DMS153 treated with DMSO at 0.1 percent for 48 hours (cell line): Measurements from ENCODE around the gene MPP1.

ENCODE experiments used
- DNase-seq: peaks from one replicate; lab custom pipeline; 2025; ENCODE audit not compliant: unreplicated experiment; lab: John Stamatoyannopoulos, UW

The MPP1 gene

DNA sequence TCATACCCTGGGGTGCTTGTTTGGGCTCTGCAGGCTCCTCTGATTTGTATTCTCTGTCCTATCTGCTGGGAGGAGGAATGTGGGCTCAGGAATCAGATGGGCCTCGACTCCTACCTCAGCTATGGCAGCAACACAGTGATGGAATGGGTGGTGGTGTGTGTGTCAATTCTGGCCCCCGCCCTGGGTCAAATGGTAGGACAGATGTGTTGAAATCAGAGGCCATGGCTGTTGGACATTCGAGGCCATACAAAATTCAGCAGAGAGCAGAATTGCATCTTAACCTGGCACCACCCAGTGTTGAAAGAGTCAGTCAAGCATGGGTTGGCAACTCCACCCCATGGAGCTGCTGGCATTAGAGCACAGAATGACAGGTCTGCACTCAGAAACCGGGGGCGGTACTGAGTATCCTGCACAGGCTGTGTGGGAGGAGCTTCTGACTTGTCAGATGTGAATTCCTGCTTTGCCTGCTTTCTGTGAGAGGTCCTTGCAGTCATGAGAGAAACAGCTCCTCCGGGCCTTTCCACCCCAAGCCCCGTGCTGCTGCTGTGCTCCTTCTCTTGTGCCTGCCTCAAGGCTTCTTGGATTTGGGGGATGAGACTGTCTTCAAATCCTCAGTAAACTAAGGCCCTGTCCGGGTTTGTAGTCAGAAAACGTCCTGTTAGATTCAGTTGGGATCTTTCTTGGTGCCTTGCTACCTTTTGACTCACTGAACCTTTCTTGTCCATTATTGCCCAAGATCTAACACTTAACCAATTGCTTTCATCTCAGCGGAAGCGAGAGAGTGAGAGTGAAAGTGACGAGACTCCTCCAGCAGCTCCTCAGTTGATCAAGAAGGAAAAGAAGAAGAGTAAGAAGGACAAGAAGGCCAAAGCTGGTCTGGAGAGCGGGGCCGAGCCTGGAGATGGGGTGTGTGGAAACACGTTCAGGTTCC is 29.6 kb downstream of the MPP1 start:
- DNase-seq, result no peak

DNA sequence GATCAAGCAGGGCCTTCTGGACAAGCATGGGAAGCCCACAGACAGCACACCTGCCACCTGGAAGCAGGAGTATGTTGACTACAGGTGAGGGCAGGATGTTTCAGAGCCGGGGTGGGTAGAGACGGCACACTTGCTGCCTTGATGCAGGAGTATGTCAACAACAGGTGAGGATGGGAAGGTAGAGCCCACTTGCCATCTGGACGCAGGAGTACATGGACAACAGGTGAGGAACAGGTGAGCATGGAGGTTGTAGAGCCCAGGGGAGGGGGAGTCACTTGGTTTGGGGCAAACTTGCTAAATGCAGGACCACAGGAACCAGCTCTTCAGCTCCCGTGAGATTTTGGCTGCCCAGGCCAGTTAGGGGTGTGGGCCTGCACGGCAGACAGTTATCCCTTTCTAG is 30.7 kb downstream of the MPP1 start:
- DNase-seq, result no peak

DNA sequence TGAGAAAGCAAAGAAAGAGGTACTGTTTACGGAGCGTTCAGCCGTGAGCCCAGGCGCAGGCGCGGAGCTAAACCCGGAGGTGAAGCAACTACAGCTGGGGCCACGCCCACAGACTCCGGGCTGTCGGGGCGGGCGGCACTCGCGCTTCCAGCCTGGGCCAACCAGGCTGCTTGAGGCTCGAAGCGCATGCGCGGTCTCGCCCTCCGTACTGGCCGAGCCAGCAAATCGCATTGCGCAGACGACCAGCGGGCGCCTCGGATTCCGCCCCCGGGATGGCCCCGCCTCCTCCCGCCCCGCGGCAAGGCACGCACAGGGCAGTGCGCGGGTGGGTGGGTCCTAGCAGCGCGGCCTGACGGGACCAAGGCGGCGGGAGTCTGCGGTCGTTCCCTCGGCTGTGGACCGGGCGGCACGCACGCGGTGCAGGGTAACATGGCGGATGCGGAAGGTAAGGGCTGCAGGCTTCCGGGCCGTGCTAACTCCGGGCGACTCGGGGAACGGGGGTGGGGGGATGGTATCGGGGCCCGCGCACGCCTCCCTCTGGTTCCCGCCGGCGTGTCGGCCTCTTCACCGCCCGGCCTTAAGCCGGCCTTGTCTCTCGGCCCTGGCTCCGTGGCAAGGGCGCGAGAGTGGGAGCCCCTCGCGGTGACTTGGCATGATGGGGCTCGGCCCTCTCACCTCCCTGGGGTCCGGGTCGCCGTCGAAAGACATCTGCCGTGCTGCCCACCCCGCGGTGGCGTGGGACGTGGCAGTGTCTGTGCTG is 42.6 kb downstream of the MPP1 start, which contains the start of gene DKC1:
TSS of gene DKC1 (plus strand) at position 328 of the 760 bp plus-strand sequence. CDS start at position 430, 102 bp downstream.
- DNase-seq, result peak; percentile 97

DNA sequence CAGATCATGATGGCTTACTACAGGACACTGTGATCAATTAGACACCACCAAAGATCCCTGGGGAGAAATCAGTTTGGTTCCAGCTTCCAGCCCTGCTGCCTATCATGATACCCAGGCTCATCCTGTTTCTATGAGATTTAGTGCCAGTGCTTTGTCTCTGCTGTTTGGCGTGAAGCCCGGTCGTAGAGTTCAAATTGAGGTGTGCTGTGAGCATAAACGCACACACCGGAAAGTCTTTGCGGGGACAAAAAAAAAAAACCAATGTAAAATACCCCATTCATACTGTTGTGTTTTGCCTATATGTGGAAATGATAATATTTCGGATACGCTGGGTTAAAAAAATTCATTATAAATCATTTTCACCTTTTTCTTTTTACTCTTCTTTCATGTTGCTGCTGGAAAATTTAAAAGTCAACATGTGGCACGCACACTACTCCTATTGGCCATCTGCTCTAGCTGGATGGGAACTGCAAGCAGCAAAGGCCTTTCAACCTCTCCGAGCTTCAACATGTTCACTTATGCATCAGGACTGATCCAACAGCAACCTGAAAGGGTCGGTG is 43.2 kb downstream of the MPP1 start:
- DNase-seq, result peak; percentile 70

DNA sequence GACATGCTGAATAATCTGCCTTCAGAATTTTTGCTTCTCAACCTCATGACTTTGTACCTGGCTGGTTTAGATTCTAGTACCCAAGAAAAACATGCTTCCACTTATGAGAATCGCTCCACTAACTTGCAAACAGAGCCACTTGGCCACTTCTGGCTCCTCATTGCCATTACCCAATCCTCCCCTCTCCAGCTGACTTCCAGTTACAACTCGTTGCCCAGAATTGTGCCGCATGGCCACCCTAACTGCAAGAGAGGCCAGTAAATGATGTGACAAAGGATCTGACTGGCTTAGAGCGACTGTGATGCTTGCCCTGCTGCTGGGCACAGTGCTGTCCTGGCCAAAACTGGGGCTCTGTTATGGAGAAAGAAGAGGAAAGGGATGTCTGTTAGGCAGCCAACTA is 46.6 kb downstream of the MPP1 start:
- no peak for DNase-seq

DNA sequence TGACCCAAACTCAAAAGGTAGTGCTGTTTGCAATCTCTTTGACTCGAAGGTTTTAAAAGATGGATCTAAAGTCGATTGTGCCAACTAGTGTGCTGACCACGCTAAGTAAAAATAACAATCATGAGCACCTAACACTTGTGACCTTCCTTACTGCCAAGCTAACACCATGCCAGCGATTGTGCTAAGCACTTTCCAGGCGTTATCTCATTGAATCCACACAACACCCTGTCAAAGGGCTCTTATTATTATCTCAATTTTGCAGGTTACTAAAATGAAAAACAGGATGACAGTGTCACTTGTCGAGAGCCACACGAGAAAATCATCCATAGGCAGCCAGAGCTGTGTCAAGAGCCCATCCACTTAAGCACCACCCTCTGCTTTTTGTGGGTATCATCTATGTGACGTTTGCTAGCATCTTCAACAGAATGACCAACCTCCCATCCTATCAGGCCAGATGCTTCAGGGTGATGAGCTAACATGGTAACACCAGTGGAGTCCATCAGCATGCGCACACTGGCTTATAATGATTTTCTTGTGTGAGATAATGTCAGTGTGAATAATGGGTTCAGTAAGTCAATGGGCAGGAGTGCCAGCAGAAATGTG is 53.5 kb downstream of the MPP1 start:
- DNase-seq, result no peak

DNA sequence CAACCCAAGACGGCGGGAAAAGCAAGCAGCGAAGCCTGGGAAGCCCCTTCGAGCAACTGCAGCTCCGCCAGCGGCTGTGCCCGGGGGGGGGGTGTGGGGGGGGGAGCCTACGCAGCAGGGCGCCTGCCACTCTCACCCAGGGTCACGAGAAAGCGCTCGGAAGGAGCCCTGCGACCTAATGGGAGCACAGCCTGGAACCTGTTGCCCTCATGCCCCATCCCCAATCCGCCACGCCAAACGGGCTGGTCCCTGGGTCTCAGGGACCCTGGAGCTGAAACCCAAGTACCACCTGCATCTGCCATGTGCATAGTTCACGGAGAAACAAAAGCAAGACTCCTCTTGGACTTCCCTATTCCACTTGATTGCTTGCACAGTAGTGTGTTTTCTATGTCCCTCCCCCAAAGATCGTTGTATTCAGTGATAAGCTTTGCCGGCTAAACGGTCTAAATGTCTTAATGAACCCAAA is 54.0 kb downstream of the MPP1 start:
- no peak for DNase-seq

DNA sequence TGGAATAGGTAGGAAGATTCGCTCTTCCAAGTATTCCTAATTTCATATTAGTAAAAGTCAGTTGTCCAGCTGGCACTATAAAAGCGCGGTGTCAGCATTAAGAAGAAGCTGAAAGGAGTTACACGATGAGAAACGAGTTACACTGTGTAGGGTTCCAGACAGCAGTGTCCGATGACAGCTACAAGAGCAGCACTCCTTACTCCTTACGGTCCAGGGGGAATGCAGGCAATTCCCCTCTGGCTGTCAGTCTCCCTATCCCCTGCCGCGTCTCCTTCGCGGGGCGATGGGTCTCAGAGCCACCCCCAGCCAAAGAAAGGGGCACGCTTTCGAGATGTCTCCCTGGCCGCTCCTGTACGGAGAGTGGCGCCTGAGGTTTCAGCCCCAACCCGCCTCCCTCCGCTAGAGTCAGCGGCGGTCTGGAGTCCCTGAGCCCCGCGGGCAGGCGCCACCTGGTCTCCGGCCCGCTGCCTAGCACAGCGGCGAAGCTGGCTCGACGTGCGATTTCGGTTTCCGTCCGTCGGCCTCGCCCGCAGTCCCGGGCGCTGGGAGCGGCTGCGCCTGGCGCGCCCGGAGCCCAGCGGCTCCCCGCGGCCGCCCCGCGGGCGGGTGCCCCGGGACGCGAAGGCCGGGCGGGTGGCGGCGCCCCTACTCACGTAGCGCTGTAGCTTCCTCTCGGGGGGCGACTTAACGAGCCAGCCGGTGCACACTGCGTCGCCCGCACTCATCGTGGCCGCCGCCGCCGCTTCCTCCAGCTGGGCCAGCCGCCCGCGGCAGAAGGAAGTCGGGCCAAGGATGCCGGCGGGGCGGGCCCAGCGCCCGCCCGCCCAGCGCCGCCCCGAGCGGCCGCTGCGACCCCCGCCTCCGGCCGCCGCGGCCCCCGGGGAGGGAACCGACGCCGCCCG is 54.7 kb downstream of the MPP1 start, which contains the start of gene GAB3:
TSS of gene GAB3 (minus strand) at position 777 of the 902 bp plus-strand sequence. CDS start at position 725, 52 bp downstream.
- DNase-seq, result peak; percentile 55

DNA sequence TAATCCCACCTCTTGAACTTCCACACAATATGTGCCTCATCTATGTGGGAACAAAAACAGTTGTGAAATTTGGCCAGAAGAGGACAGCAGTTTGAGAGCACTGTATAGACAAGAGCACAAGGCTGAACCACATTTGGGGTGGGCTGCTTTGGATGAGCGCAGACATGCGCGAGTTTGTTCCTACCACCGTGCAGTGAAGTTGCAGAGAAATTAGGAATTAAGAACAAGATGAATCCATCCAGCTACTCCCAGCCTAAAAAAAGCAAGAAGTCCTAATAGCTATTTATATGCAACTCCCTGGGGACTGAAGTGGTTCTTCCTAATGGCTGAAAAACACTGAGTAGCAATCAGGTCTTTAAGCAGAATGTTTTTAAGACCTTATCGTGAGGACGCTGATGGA is 55.4 kb downstream of the MPP1 start:
- DNase-seq, result peak; percentile 55

DNA sequence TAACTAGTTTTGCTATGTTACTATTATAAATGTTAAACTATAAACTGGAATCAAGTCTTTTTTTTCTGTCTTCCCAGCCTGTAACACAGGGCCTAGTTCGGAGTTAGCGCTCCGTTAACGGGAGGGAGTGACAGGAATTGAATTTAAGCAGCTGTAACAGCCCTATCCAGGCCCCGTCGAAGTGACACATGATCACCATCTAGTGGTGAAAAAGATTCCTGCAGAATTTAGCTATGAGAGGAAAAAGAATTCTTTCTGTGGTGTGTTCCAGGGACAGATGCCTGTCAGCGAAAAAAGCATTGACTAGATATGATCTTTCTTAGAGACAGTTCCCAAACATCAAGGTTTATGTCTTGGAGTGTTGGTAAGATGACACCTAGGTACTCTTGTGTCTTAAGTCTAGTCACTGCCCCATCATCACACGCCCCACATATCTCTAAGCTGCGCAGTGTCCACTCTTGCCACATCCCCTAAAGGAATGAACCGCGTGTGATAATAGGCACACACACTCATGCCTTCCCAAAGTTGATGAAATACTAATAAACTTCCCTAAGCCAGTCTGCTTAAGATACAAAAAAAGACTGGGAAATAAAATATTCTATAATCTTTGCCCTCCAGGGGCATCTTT is 56.5 kb downstream of the MPP1 start:
- peak; percentile 70 for DNase-seq

DNA sequence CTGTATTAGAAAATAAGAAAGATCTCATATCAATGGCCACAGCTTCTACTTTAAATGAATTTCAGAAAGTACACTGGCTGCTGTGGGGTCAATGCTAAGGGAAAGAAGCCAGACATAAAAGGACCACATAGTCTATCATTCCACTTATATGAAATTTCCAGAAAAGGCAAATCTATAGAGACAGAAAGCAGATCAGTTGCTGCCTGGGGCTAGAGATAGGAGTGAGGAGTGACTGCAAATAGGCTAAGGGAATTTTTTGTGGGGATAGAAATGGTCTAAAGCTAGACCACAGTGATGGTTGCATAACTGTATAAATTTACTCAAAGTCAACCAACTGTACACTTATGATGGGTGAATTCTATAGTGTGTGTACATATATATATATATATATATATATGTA is 62.7 kb downstream of the MPP1 start:
- DNase-seq, result no peak

DNA sequence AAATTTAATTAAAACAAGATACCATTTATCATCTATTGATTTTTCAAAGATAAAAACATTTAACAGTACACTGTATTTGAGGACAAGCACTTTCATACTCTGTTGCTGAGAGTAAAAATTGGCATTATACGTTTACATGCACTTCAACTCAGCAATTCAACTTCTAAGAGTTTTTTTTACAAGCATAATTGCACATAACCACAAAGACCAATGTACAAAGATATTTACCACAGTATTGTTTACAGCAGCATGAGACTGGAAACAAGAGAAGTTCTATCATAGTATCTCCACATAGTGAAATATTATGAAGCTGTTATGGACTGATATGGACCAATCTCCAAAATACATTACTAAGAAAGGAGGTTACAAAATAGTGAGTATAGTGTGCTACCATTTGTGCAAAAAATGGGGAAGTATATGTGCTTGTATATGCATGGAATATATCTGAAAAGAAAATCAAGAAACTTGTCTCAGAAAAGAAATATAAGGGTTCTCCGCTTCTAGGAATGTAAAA is 65.3 kb downstream of the MPP1 start:
- DNase-seq, result no peak

DNA sequence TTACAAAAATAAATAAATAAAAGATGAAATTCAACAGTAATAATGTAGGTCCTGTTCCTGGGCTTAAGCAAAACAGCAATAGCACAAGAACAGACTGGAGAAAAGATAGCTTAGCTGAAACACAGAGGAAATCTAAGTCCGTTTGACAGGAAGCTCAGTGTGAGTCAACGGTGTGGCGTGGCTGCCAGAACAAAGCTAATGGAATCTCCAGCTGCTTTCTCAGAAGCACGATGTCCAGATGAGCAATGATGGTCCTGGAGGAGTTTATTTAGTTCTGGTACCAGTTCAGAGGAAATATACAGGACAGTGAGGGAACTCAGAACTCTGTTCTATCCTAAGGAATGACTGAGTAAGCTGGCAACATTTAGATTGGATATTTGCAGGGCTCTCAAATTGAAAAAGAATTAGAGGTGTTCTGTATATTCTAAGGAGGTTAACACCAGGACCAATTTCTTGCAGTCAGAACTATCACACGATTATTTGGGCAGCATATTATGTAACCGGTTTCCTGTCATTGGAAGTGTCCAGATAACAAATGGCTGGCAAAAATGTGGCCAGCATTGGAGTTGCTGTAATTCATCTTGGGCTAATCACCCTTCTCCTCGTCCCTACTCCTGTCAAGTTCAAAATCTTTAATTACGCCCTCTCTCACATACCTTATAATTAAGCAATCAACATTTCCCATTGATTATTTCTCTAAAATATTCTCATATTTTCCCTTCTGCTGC is 67.1 kb downstream of the MPP1 start:
- no peak for DNase-seq

DNA sequence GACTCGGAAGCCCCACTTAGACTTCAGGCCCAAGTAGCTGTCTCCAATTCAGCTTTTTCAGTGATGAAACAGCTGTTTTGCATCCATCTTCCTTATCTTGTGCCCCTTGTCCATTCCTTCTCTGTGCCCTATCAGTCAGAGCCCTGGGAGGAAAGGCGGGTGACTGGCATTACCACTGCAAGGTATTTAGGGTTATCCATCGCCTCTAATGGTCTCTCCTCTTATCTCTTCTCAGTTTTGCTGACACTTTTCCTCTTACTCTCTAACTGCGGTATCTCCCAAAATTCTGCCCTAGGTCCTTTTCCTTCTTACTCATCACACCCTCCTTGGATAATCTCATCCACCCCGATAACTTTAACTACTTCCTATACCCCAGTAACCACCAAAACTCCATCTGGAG is 68.1 kb downstream of the MPP1 start:
- DNase-seq, result no peak

DNA sequence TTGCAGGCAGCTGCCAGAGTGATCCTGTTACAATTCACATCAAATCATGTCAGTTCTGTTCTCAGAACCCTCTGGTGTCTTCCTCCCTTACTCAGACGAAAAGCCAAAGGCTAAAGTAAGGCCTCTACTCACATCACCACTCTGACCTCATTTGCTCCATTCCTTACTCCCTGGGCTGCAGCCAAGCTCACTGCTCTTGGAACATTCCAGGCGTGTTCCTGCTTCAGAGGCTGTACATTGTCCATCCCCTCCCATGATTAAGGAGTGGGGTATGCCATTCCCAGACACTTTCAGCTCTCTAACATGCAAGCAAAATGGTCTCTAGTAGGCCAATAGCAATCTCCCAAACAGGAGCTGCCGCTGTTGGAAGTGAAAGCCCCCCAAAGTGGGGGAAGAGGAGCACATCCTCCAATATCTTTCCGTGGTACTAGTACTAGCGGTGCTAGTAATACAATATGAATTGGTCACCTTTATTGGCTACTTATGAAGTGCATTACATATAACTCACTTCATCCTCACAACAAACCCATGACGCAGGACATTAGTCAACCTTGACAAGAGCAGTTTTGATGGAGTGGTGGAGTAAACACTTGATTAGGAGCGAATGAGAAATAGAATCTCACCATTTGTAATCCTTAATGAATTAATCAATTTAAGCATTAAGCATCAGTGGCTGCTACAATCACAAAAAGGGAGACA is 69.4 kb downstream of the MPP1 start:
- DNase-seq, result no peak

DNA sequence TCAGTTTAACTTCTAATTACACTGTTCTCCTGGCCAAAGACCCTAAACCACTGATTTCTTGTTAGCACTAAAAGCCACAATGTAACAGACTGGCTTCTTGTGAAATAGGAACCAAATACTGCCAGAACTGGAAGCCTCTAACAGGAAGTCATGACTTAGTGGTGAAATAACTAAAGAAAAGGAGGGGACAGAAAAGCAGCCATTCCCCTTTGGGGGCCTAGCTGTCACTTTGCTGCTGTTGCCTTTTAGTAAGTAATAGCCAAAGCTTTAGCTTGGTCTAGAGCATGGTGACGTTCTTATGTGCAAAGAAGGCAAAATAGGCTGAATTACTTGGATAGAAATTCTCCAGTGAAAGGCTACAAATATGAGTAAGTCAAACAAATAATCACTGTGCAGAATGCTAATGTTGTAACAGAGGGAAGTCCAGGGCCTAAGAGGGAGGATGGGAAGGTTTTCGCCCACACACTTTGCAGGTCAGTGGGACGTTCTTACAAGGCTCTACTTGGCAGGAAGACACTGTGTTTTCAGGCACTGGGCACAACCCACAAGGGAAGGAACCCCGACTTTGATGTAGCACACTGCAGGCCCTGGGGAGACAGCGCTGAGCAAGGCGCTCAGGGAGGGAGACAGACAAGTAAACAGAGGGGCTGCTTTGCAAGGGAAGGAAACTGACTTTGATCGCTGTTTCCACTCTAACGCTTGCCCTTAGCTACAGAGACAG is 71.1 kb downstream of the MPP1 start:
- no peak for DNase-seq

DNA sequence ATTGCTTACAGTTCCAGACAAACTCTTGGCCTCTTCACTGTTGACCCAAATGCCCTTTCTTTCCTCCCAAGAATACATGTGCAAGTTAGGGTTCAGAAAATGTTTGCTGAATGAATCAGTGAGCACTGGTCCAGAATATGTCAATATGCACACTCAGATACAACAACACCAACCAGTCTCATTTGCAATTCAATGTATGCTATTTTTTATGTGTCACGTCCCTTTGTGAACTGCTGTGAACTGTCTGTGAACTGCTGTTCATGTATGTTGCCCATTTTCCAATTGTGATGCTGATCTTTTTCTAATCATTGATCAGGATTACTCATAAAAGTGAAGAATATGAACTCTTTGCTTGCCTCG is 72.2 kb downstream of the MPP1 start:
- DNase-seq, result no peak
